H1 (cell line): ENCODE results near the gene EIPR1. TPM values are rescaled to one million over a fixed set of nuclear protein-coding genes. Genes with fewer than 3 reads are reported as not detected.

Source experiments
- CTCF ChIA-PET: fragments of 300-600 bp; sonication (Branson Sonifier 250); formaldehyde crosslinking; loops from one replicate; lab custom pipeline; 2021; ENCODE audit not compliant: partially characterized antibody; lab: Charles Lee
- POLR2A ChIA-PET: fragments of 300-600 bp; sonication (Branson Sonifier 250); formaldehyde crosslinking; loops from one replicate; lab custom pipeline; 2021; ENCODE audit warnings: inconsistent platforms; ENCODE audit not compliant: partially characterized antibody; lab: Charles Lee
- DNase-seq, 2 experiments: peaks; one replicate each; pipeline versions ENCODE4 v3.0.0 to v3.0.0-alpha.2; 2010 to 2022; ENCODE audit warnings: low spot score in 2 of 2, low read depth in 1 of 2, mixed read lengths in 1 of 2
- FAIRE-seq: peaks from 2 replicates; lab custom pipeline; 2011; peaks lifted over from hg19 to GRCh38; lab: Jason Lieb, UNC
- H2AFZ ChIP-seq: 2 replicates; pipeline ENCODE4 v1.8.1; 2012; ENCODE audit warnings: low read length, inconsistent platforms
- H2AK5ac ChIP-seq: 2 replicates; pipeline ENCODE4 v1.6.1; 2013; ENCODE audit warnings: low read depth, low read length
- H2BK120ac ChIP-seq: replicated peaks from 2 replicates; pipeline ENCODE3; 2013; ENCODE audit warnings: low read depth, low read length, inconsistent platforms
- H2BK12ac ChIP-seq: 2 replicates; pipeline ENCODE4 v1.6.1; 2013; ENCODE audit warnings: low read depth, low read length
- H2BK15ac ChIP-seq: 2 replicates; pipeline ENCODE4 v1.6.1; 2013; ENCODE audit warnings: low read length
- H2BK20ac ChIP-seq: 2 replicates; pipeline ENCODE4 v1.6.1; 2013; ENCODE audit warnings: low read length
- H2BK5ac ChIP-seq: 2 replicates; pipeline ENCODE4 v1.6.1; 2013; ENCODE audit warnings: low read depth, low read length
- H3K14ac ChIP-seq: 2 replicates; pipeline ENCODE4 v1.6.1; 2013; ENCODE audit warnings: inconsistent platforms; ENCODE audit not compliant: insufficient read length
- H3K18ac ChIP-seq: 2 replicates; pipeline ENCODE4 v1.6.1; 2013; ENCODE audit warnings: low read length; ENCODE audit errors: extremely low read depth
- H3K23ac ChIP-seq: 2 replicates; pipeline ENCODE4 v1.6.1; 2013; ENCODE audit warnings: inconsistent platforms; ENCODE audit not compliant: insufficient read length
- H3K23me2 ChIP-seq: 2 replicates; pipeline ENCODE4 v1.6.1; 2013; ENCODE audit warnings: low read depth, low read length
- H3K27ac ChIP-seq: 2 replicates; pipeline ENCODE4 v1.6.1; 2011; ENCODE audit warnings: low read depth, low read length, inconsistent platforms
- H3K27me3 ChIP-seq, 4 experiments: replicated peaks in 1 of 4; 1 replicate in 1 of 4; 2 replicates in 3 of 4; pipeline versions ENCODE4 v1.6.1 to v1.8.1; 2011 to 2013; ENCODE audit warnings: low read length in 3 of 4, mild to moderate bottlenecking in 3 of 4, inconsistent platforms in 2 of 4, mixed read lengths in 2 of 4, moderate library complexity in 1 of 4; ENCODE audit not compliant: control insufficient read depth in 3 of 4, insufficient read depth in 3 of 4; ENCODE audit errors: extremely low read depth in 1 of 4
- H3K36me3 ChIP-seq, 4 experiments: 2 replicates each; pipeline versions ENCODE4 v1.6.1 to v1.8.1; 2011 to 2013; ENCODE audit warnings: mild to moderate bottlenecking in 4 of 4, low read length in 3 of 4, moderate library complexity in 2 of 4, control low read depth in 1 of 4, inconsistent platforms in 1 of 4; ENCODE audit not compliant: insufficient read depth in 4 of 4, control insufficient read depth in 2 of 4
- H3K4ac ChIP-seq: replicated peaks from 2 replicates; pipeline ENCODE3; 2013; ENCODE audit warnings: low read length, low read depth, mixed read lengths, inconsistent platforms; ENCODE audit not compliant: insufficient read length
- H3K4me1 ChIP-seq, 4 experiments: replicated peaks in 1 of 4; 1 replicate in 1 of 4; 2 replicates in 3 of 4; pipeline versions ENCODE4 v1.6.1 to v1.8.1; 2011 to 2013; ENCODE audit warnings: low read length in 3 of 4, inconsistent platforms in 2 of 4, mixed read lengths in 1 of 4; ENCODE audit not compliant: insufficient read depth in 4 of 4, control insufficient read depth in 3 of 4
- H3K4me2 ChIP-seq, 2 experiments: 2 replicates each; pipeline versions ENCODE4 v1.6.1 to v1.8.1; 2011 to 2013; ENCODE audit warnings: low read depth in 2 of 2, low read length in 2 of 2, control low read depth in 1 of 2, inconsistent platforms in 1 of 2, mild to moderate bottlenecking in 1 of 2; ENCODE audit not compliant: insufficient read depth in 1 of 2
- H3K4me3 ChIP-seq, 4 experiments: fragments of 200-600, 300-600 bp in 1 of 4; sonication (generic), shearing (Covaris generic), sonication (Bioruptor Twin) in 1 of 4; 2 replicates each; pipeline versions ENCODE4 v1.5.1 to v1.8.1; 2011 to 2016; ENCODE audit warnings: low read length in 4 of 4, low read depth in 3 of 4, control low read depth in 2 of 4, inconsistent platforms in 2 of 4, mild to moderate bottlenecking in 2 of 4, mixed read lengths in 1 of 4, moderate library complexity in 1 of 4; ENCODE audit not compliant: insufficient read depth in 2 of 4; ENCODE audit errors: extremely low read depth in 1 of 4
- H3K56ac ChIP-seq: replicated peaks from 2 replicates; pipeline ENCODE3; 2013; ENCODE audit warnings: low read depth, mild to moderate bottlenecking, mixed read lengths, low read length, inconsistent platforms; ENCODE audit not compliant: insufficient read length
- H3K79me1 ChIP-seq: 2 replicates; pipeline ENCODE4 v1.6.1; 2013; ENCODE audit warnings: low read depth, low read length, control low read depth
- H3K79me2 ChIP-seq, 2 experiments: 2 replicates each; pipeline versions ENCODE4 v1.6.1 to v1.8.1; 2012 to 2013; ENCODE audit warnings: low read length in 2 of 2, mild to moderate bottlenecking in 2 of 2, inconsistent platforms in 1 of 2; ENCODE audit not compliant: insufficient read depth in 2 of 2, control insufficient read depth in 1 of 2
- H3K9ac ChIP-seq, 4 experiments: replicated peaks in 1 of 4; 1 replicate in 1 of 4; 2 replicates in 3 of 4; pipeline versions ENCODE4 v1.6.1 to v1.8.1; 2011 to 2013; ENCODE audit warnings: low read depth in 3 of 4, low read length in 3 of 4, control low read depth in 2 of 4, mild to moderate bottlenecking in 2 of 4, moderate library complexity in 2 of 4, inconsistent platforms in 1 of 4; ENCODE audit errors: extremely low read depth in 1 of 4
- H3K9me3 ChIP-seq, 2 experiments: 2 replicates each; pipeline versions ENCODE4 v1.6.1 to v1.8.1; 2012 to 2013; ENCODE audit warnings: mild to moderate bottlenecking in 2 of 2, moderate library complexity in 2 of 2, control low read depth in 1 of 2, inconsistent platforms in 1 of 2, low read depth in 1 of 2, low read length in 1 of 2, mixed read lengths in 1 of 2; ENCODE audit not compliant: insufficient read depth in 2 of 2
- H4K20me1 ChIP-seq, 2 experiments: replicated peaks in 1 of 2; 2 replicates each; pipeline versions ENCODE3 to v1.8.1; 2011 to 2013; ENCODE audit warnings: inconsistent platforms in 2 of 2, low read length in 2 of 2, mild to moderate bottlenecking in 1 of 2; ENCODE audit not compliant: insufficient read depth in 2 of 2, control insufficient read depth in 1 of 2
- H4K5ac ChIP-seq: 2 replicates; pipeline ENCODE4 v1.6.1; 2013; ENCODE audit warnings: low read length, low read depth, mixed read lengths, inconsistent platforms; ENCODE audit not compliant: insufficient read length
- H4K8ac ChIP-seq: 2 replicates; pipeline ENCODE4 v1.8.0; 2013; ENCODE audit warnings: mild to moderate bottlenecking, moderate library complexity, low read length, inconsistent platforms; ENCODE audit not compliant: insufficient read depth; ENCODE audit errors: extremely low read depth
- H4K91ac ChIP-seq: replicated peaks from 2 replicates; pipeline ENCODE3; 2013; ENCODE audit warnings: low read length, mixed read lengths, inconsistent platforms; ENCODE audit not compliant: insufficient read length
- BCL11A ChIP-seq, 2 experiments: IDR thresholded peaks; one replicate each; pipeline ENCODE4 v1.6.1; 2011; ENCODE audit warnings: low read depth in 2 of 2, low read length in 2 of 2, mild to moderate bottlenecking in 2 of 2
- CREB1 ChIP-seq: IDR thresholded peaks from 2 replicates; pipeline ENCODE4 v1.6.1; 2012; ENCODE audit warnings: inconsistent platforms
- PHF8 ChIP-seq: fragments of 200-600 bp; sonication (generic); conservative IDR thresholded peaks from 2 replicates; pipeline ENCODE4 v1.7.1; 2012; ENCODE audit warnings: low read depth, mild to moderate bottlenecking, inconsistent platforms, low read length, moderate library complexity
- WGBS, 2 experiments: shearing (Covaris generic) in 1 of 2; methylation state at CpG; one replicate each; pipeline versions ENCODE4 v1.1.6 to v1.1.7; 2013 to 2015; ENCODE audit warnings: low lambda C conversion rate in 2 of 2, mixed read lengths in 2 of 2, inconsistent platforms in 1 of 2, low coverage in 1 of 2, missing lambda C conversion rate in 1 of 2; ENCODE audit not compliant: insufficient replicate concordance in 2 of 2, insufficient coverage in 1 of 2, insufficient read length in 1 of 2; ENCODE audit errors: extremely low coverage in 1 of 2, missing lambda C conversion rate in 1 of 2; 5-methylcytosine and 5-hydroxymethylcytosine counted together
- polyA plus RNA-seq, 7 experiments: library from polyadenylated mRNA; depleted of rRNA in 3 of 7; stranded (reverse) in 5 of 7; unstranded in 2 of 7; fragments of >200 nt in 5 of 7; fragments of 200-250 nt in 2 of 7; gene quantifications; 1 replicate in 5 of 7; 2 replicates in 1 of 7; 4 replicates in 1 of 7; pipeline versions ENCODE4 v1.2.1 to v1.2.3, GENCODE V29; 2011 to 2013; ENCODE audit warnings: missing spikeins in 2 of 7, mixed read lengths in 2 of 7
- total RNA-seq: library from RNA; stranded (reverse); fragmentation: NEBNext Ultra II Directional; extraction: Animal tissue kit (Norgen Biotek cat#: 25700); gene quantifications from 2 replicates; pipeline ENCODE4 v1.2.1, GENCODE V29; 2021

EIPR1 gene
- total and polyA plus RNA-seq, 2 of the 8 experiments (the other 6 are each of a cell fraction or from before 2014, with no cell fraction given), result 26.3 to 56.4 TPM

DNA sequence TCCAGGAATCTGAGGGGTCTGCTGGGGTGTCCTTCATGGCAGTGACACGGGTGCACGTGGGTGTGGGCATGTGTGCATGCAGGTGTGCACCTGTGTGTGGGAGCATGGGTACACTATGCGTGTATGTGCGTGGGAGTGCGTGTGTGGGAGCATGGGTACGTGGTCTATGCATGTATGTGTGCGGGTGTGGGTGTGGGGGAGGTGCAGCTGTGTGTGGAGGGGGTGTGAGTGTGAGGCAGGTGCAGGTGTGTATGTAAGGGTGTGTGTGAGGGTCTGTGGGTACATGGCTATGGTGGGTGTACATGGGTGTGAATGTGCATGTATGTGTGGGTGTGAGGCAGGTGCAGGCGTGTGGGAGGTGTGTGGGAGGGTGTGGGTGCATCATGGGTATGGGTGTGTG is 36.3 kb downstream of the EIPR1 start:
- Histone ChIP-seq H3K36me3 (no peaks in the 10 kb centered on the region), H3K4ac (no peak overlapping the region), H4K5ac (no peak overlapping the region), H3K27ac (no peak overlapping the region), H3K4me3 (no peak overlapping the region), H3K14ac (no peak overlapping the region), H3K9me3 (no peaks in the 10 kb centered on the region), H2BK5ac (no peak overlapping the region; the same call in 1 of the 2 replicates), H2BK120ac (no peak overlapping the region), H3K4me2 (no peak overlapping the region), H2AK5ac (no peak overlapping the region), H3K27me3 (no peaks in the 10 kb centered on the region), H3K18ac (no peak overlapping the region), H3K56ac (no peak overlapping the region), H4K8ac (no peak overlapping the region), H2BK15ac (no peak overlapping the region), H3K23ac (no peak overlapping the region), H3K9ac (no peak overlapping the region), H2AFZ (no peak overlapping the region), H3K79me1 (peaks cover 5% of the 10 kb centered on the region), H2BK12ac (no peak overlapping the region), H3K23me2 (no peaks in the 10 kb centered on the region), H2BK20ac (no peak overlapping the region), H4K20me1 (peaks cover 2 to 7% of the 10 kb centered on the region in 2 experiments), H3K79me2 (no peaks in the 10 kb centered on the region), H3K4me1 (no peaks in the 10 kb centered on the region), H4K91ac (no peak overlapping the region)
- FAIRE-seq (no peak), DNase-seq (no peak)
- TF ChIP-seq PHF8 (no peak), BCL11A (IDR thresholded peaks at IDR 0.05; ENCODE audit: low read depth in 2 of 2, low read length in 2 of 2) (no peak), CREB1 (no peak)
- POLR2A ChIA-PET, result no interaction called here
- CTCF ChIA-PET, result no interaction called here
- WGBS, 2 experiments, result 94% methylated on average over 8 of the region's 8 CpGs; no CpG with 5 or more reads in 1 of the 2 experiments
